Ovary (tissue), 9 donors: ENCODE measurements around the gene LAMB3. TPM values are rescaled to one million over a fixed set of nuclear protein-coding genes. Genes with fewer than 3 reads are reported as not detected.

ENCODE experiments used
- DNase-seq, 5 donors: peaks; one replicate each; pipeline ENCODE4 v3.0.0-alpha.2; 2019 to 2020
- H3K27ac ChIP-seq, 2 donors: fragments of 200-600 bp; one replicate each; pipeline versions ENCODE4 v1.5.1 to v1.8.0; 2019 to 2022
- H3K27me3 ChIP-seq: fragments of 200-600 bp; one replicate; pipeline ENCODE4 v1.8.0; 2022
- H3K36me3 ChIP-seq: fragments of 200-600 bp; sonication (generic); one replicate; pipeline ENCODE4 v1.5.1; 2019
- H3K4me1 ChIP-seq: one replicate; pipeline ENCODE4 v1.8.1; 2013; ENCODE audit warnings: mild to moderate bottlenecking, moderate library complexity; ENCODE audit not compliant: insufficient read depth
- H3K4me3 ChIP-seq: fragments of 200-600 bp; sonication (generic); one replicate; pipeline ENCODE4 v1.5.1; 2017
- H3K9me3 ChIP-seq, 2 donors: fragments of 200-600 bp in 1 of 2; sonication (generic) in 1 of 2; one replicate each; pipeline versions ENCODE4 v1.5.1 to v1.8.1; 2013 to 2019; ENCODE audit warnings: mild to moderate bottlenecking in 1 of 2, moderate library complexity in 1 of 2
- EP300 ChIP-seq: sonication (generic); formaldehyde crosslinking; IDR thresholded peaks from one replicate; pipeline ENCODE4 v1.6.1; 2017; ENCODE audit warnings: antibody characterized with exemption
- POLR2A ChIP-seq: fragments of 450-650 bp; IDR thresholded peaks from one replicate; pipeline ENCODE4 v1.6.1; 2017; ENCODE audit warnings: antibody characterized with exemption, mild to moderate bottlenecking, moderate library complexity
- WGBS, 3 donors: extraction: QIAGEN DNeasy Blood & Tissue Kit in 1 of 3; methylation state at CpG; one replicate each; pipeline versions ENCODE4 v1.1.5 to v1.1.7; 2013 to 2017; 5-methylcytosine and 5-hydroxymethylcytosine counted together
- intact Hi-C, 4 donors: fragments of 100-400 bp; cut with DNase I; formaldehyde crosslinking; loops; one replicate each; pipeline versions ENCODE4 v1.11.0 to v1.15.1; 2022 to 2023
- polyA plus RNA-seq, 2 donors: library from polyadenylated mRNA; stranded (reverse); fragments of 200-250 nt in 1 of 2; fragments of 350-450 nt in 1 of 2; fragmentation: Illumina TruSeq in 1 of 2; extraction: RNeasy Lipid Tissue Mini Kit (QIAGEN cat#74804) in 1 of 2; gene quantifications; one replicate each; pipeline ENCODE4 v1.2.3, GENCODE V29; 2013 to 2014
- total RNA-seq, 7 donors: library from RNA; depleted of rRNA in 2 of 7; stranded (reverse); fragments of >200 nt in 2 of 7; fragmentation: NEBNext Ultra II Directional in 3 of 7; extraction: Animal tissue kit (Norgen Biotek cat#: 25700) in 3 of 7; gene quantifications; one replicate each; pipeline versions ENCODE4 v1.1.0 to v1.2.4, GENCODE V29; 2016 to 2023
- TF ChIP-seq, protein P1 (sequence below), 3 donors: fragments of 450-650 bp in 2 of 3; fragments of 200-600 bp in 1 of 3; IDR thresholded peaks; one replicate each; pipeline versions ENCODE4 v1.5.1 to v1.8.0; 2016 to 2022; ENCODE audit warnings: antibody characterized with exemption in 3 of 3, mild to moderate bottlenecking in 1 of 3
- donor health status: DM: no; HTN: no; CAD: no; lungs with moderate emphysema.
- donor health status: DM: no; HTN: no; CAD: no.
- donor health status: Bipolar disorder and iron deficiency.
- donor health status: DM: yes; HTN: yes; CAD: no.
- donor health status: DM: no; HTN: no; CAD: no.
- donor health status: DM: yes; HTN: yes; CAD: no.

Gene LAMB3
- total and polyA plus RNA-seq, 9 donors = 0.54 to 56.9 (median 4.2) TPM

DNA sequence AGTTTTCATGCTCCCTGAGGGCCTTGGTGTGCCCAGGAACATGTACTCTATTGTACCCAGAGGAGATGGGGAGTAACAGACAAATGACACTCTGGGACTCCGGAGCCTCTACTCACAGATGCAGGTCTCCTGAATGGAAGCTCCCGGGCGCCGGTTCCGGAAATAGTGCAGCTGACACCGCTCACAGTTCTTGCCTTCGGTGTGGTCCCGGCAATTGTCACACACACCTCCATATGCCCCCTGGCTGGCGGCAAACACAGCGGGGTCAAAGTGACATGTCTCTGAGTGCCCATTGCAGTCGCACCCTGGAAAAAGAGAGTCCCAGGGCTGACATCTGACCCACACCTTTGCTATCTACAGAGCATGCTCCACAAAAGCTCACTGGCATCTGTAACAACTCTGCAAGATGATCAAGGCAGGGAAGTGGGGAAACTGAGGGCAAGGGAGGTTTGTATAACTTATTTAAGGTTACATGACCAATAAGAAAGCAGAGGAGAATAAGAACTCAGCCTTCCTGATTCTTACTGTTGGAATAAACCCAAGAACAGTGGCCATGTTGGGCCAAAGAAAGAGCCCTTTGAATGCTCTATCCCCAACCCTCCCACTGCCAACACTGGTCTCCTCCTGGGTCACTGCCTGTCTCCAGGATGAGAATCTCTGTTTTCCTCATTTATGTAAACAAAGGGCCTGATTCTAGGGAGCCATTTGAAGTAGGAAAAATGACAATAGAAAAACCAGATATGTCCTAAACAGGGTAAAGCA lies 22.4 kb downstream of the LAMB3 start:
- Histone ChIP-seq H3K9me3 (no peaks in the 10 kb centered on the region), H3K4me1 (peaks cover 8% of the 10 kb centered on the region), H3K36me3 (no peaks in the 10 kb centered on the region), H3K4me3 (no peak overlapping the region), H3K27me3 (no peaks in the 10 kb centered on the region), H3K27ac (no peak overlapping the region)
- intact Hi-C loops = loop anchor here in 3 of 4 donors (5.0 to 10.0 kb wide), 4 partner anchors 38 to 55 kb away; partner anchors contain the start of gene CAMK1G (in 1 of the 3)
- 94 to 96% (median 95%) methylated on average over 11 of the region's 11 CpGs for WGBS, 3 donors
- no peak for DNase-seq
- no peak for TF ChIP-seq POLR2A
- TF ChIP-seq EP300 = no peak
- TF ChIP-seq, protein P1, sequence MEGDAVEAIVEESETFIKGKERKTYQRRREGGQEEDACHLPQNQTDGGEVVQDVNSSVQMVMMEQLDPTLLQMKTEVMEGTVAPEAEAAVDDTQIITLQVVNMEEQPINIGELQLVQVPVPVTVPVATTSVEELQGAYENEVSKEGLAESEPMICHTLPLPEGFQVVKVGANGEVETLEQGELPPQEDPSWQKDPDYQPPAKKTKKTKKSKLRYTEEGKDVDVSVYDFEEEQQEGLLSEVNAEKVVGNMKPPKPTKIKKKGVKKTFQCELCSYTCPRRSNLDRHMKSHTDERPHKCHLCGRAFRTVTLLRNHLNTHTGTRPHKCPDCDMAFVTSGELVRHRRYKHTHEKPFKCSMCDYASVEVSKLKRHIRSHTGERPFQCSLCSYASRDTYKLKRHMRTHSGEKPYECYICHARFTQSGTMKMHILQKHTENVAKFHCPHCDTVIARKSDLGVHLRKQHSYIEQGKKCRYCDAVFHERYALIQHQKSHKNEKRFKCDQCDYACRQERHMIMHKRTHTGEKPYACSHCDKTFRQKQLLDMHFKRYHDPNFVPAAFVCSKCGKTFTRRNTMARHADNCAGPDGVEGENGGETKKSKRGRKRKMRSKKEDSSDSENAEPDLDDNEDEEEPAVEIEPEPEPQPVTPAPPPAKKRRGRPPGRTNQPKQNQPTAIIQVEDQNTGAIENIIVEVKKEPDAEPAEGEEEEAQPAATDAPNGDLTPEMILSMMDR (IDR thresholded peaks at IDR 0.05) = no peak

DNA sequence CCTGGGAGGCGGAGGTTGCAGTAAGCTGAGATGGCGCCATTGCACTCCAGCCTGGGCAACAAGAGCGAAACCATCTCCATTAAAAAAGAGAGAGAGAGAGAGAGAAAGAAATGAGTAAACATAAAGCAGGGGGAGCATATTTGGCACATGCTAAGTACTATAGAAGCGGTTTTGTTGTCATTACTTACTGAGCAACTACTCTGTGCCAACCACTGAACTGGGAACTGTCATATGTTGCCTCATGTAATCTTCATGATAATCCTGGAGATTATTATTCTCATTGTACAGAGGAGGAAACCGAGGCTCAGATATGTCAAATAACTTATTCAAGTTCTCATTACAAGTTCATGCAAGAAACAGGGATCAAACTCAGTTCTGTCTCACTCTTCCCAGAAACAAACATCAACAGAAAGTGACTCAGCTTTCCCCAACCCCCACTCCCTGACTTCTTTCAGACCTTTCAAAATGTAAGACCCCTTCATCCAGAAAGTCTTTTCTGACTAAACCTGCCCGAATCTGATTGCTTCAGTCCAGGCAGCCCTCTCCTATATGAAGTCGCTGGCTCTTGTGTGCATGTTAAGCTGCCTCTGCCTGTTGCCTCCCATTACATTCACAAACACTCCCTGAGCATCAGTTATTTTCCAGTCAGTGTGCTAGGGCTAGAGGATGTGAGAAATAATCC lies 23.5 kb downstream of the LAMB3 start:
- H3K27me3 ChIP-seq = no peaks in the 10 kb centered on the region
- no peaks in the 10 kb centered on the region for H3K36me3 ChIP-seq
- H3K4me3 ChIP-seq = no peak overlapping the region
- 87 to 91% (median 89%) methylated on average over 7 of the region's 7 CpGs for WGBS, 3 donors
- H3K27ac ChIP-seq = no peak overlapping the region
- no peak for TF ChIP-seq POLR2A
- no peak for TF ChIP-seq EP300
- TF ChIP-seq, protein P1 (IDR thresholded peaks at IDR 0.05) = no peak
- no peak for DNase-seq
- peaks cover 8% of the 10 kb centered on the region for H3K4me1 ChIP-seq
- intact Hi-C loops = loop anchor here in 2 of 4 donors (5.0 to 10.0 kb wide), 3 partner anchors 36 to 56 kb away; no protein-coding TSS in a partner anchor
- H3K9me3 ChIP-seq = no peaks in the 10 kb centered on the region

DNA sequence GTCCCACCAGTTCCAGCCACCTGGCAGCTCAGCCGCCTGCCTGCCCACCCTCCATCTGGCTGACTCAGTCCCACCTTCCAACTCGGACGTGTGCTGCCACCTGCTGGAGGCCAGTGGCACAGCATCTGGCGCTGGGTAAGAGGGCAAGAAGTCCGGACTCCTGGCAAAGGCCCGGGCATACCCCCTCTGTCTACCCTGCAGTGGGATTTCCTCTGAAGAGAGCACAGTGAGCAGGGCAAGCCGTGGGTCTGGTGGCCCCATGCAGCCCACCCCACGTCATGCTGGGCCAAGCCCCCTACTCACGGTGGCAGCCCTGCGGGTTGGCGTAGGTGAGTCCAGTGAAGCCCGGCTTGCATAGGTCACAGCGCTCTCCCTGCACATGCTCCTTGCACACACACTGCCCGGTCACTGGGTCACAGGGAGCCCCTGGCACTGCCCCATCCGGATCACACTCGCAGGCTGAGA lies 24.5 kb downstream of the LAMB3 start:
- Histone ChIP-seq H3K9me3 (no peaks in the 10 kb centered on the region), H3K4me3 (no peak overlapping the region), H3K27ac (no peak overlapping the region), H3K27me3 (no peaks in the 10 kb centered on the region), H3K36me3 (no peaks in the 10 kb centered on the region), H3K4me1 (peaks cover 8% of the 10 kb centered on the region)
- intact Hi-C loops = loop anchor here in 2 of 4 donors (5.0 to 10.0 kb wide), 3 partner anchors 35 to 57 kb away; no protein-coding TSS in a partner anchor
- no peak for TF ChIP-seq POLR2A
- TF ChIP-seq, protein P1 (IDR thresholded peaks at IDR 0.05) = peak; percentile 82 to 92 (median 87)
- WGBS, 3 donors = 45 to 50% (median 50%) methylated on average over 14 to 16 of the region's 16 CpGs
- DNase-seq = peak; percentile 76 to 90 (median 86)

DNA sequence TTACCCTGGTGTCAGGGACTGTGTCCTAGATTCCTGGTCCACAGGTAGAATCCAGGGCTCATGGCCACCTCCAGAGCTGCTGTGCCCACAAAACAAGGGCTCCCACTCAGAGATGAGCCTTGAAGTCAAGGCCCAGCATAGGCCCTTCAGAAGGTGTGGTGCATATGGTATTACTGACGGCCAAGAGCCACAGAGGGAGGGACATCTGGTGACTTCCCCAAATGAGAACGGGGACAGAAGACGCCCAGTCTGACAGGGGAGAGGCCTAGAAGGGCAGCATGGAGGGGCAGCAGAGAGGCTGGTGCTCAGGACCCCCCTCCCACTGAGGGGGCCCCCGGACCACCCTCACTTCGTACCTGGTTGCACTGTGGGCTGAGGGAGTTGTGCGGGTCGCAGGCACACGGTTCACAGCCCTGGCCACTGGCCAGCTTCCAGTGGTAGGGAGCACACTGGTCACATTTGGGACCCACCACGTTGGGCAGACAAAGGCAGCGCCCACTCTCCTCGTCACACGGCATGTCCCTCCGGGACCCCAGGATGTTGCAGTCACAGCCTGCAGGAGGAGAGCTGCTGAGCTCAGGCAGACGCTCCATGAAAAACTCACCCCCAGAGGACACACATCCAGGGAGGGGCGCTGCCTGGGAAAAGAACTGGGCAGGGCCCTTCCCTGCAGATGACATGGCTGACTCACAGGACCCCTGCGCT lies 25.0 kb downstream of the LAMB3 start:
- Histone ChIP-seq H3K27ac (no peak overlapping the region), H3K27me3 (no peaks in the 10 kb centered on the region), H3K9me3 (no peaks in the 10 kb centered on the region), H3K36me3 (no peaks in the 10 kb centered on the region), H3K4me1 (peaks cover 12% of the 10 kb centered on the region), H3K4me3 (no peak overlapping the region)
- peak in 2 of 5 donors; percentile 51 to 52 for DNase-seq
- intact Hi-C loops = loop anchor here in 2 of 4 donors (5.0 to 10.0 kb wide), 3 partner anchors 35 to 58 kb away; no protein-coding TSS in a partner anchor
- 50 to 65% (median 53%) methylated on average over 14 to 16 of the region's 16 CpGs for WGBS, 3 donors
- TF ChIP-seq, protein P1 (IDR thresholded peaks at IDR 0.05) = no peak
- TF ChIP-seq POLR2A (no peak), EP300 (no peak)
